ENCODE measurements around the gene PRPF18. TPM values are rescaled to one million over a fixed set of nuclear protein-coding genes. Genes with fewer than 3 reads are reported as not detected.
A peak's percentile ranks its signal among the peaks of the same experiment; 100 is the strongest.

PRPF18 gene
- total RNA-seq, 2 donors from 2014 or later, result 18.0 to 40.2 TPM

DNA sequence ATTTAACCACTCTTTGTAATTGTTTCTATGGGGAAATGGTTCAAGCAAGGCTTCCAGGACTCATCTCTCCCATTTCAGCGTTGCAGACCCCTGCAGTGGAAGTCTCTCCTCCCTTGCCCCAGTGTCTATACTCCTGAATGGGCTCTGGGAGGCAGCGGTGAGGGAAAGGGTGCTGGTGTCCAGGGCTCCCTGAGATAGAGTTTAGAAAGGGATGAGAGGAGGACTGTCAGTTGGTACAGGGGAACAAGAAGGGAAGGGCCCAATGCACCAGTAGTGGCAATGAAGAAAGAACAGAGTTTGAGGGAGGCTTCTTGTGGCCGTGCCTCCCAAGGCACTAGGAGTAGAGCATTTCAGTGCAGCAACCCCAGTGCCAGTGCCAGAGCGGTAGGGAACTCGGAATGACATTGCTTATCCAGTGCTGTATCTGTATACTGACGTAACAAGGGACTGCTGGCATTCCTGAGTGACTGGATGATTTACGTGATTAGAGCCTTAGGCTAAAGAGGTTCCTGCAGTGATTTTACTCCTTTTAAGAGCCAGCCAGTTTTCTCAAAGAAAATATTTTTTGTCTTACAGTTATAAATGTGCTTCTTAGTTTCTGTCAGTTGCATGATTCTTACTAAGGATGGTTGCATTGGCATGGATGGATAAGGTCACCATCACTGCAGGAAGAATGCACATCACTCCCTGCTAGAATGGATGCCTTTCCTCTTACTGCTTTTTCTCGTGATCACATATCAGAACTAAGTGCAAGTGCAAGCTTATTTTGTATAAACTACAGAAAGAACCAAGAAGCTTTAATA is 28.0 kb downstream of the PRPF18 start:
- H3K36me3 ChIP-seq, result peaks cover 23% of the 10 kb centered on the region
- DNase-seq (ENCODE audit: low spot score) (no peak), ATAC-seq (ENCODE audit: insufficient number of reproducible peaks, low FRiP score, low read depth) (peak; percentile 69)
- H3K4me1 ChIP-seq (ENCODE audit: control insufficient read depth in 1 of 2, low read depth in 2 of 2), result peaks cover 0 to 5% of the 10 kb centered on the region in 2 donors
- TF ChIP-seq, protein P1, sequence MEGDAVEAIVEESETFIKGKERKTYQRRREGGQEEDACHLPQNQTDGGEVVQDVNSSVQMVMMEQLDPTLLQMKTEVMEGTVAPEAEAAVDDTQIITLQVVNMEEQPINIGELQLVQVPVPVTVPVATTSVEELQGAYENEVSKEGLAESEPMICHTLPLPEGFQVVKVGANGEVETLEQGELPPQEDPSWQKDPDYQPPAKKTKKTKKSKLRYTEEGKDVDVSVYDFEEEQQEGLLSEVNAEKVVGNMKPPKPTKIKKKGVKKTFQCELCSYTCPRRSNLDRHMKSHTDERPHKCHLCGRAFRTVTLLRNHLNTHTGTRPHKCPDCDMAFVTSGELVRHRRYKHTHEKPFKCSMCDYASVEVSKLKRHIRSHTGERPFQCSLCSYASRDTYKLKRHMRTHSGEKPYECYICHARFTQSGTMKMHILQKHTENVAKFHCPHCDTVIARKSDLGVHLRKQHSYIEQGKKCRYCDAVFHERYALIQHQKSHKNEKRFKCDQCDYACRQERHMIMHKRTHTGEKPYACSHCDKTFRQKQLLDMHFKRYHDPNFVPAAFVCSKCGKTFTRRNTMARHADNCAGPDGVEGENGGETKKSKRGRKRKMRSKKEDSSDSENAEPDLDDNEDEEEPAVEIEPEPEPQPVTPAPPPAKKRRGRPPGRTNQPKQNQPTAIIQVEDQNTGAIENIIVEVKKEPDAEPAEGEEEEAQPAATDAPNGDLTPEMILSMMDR (IDR thresholded peaks at IDR 0.05), result no peak
- no peak overlapping the region for H3K27ac ChIP-seq
- no peaks in the 10 kb centered on the region for H3K9me3 ChIP-seq
- H3K27me3 ChIP-seq (replicated peaks; ENCODE audit: insufficient read depth), result no peaks in the 10 kb centered on the region
- H3K4me3 ChIP-seq, result no peak overlapping the region

DNA sequence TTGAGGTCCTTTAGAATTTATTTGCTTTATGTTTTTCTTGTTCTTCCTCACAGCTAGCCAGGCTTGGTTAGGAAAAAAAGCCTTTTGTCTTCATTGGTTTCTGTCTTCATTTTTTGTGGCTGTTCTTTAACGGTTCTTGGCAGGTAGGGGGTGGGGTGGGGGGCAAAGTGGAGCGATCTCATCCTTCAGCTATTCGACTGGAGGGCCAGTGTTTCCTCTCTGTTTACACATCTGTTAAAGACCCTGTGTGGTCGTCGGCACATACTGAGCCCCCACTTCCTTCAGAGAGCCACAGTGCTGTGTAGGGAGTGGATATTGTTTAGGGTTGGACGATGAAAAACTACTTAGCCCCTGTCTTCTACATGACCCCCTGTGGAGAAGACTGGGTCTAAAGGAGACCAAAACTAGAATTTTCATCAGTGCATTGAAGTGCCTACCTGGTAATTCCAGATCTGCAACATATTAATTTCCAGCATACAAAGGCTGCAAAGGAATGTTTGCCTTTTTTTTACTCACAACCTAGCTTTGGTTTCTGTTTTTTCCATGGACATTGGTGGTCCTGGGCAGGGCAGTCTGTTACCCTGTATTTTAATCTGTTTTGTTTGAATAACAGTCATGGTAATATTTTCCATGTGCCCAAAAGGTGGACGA is 29.0 kb downstream of the PRPF18 start:
- DNase-seq (ENCODE audit: low spot score) (no peak), ATAC-seq (ENCODE audit: insufficient number of reproducible peaks, low FRiP score, low read depth) (no peak)
- H3K4me3 ChIP-seq, result no peak overlapping the region
- peaks cover 13% of the 10 kb centered on the region for H3K36me3 ChIP-seq
- H3K4me1 ChIP-seq (ENCODE audit: control insufficient read depth in 1 of 2, low read depth in 2 of 2), result peaks cover 0 to 5% of the 10 kb centered on the region in 2 donors
- no peaks in the 10 kb centered on the region for H3K27me3 ChIP-seq (replicated peaks; ENCODE audit: insufficient read depth)
- no peak overlapping the region for H3K27ac ChIP-seq
- TF ChIP-seq, protein P1 (IDR thresholded peaks at IDR 0.05), result no peak
- H3K9me3 ChIP-seq, result no peaks in the 10 kb centered on the region

DNA sequence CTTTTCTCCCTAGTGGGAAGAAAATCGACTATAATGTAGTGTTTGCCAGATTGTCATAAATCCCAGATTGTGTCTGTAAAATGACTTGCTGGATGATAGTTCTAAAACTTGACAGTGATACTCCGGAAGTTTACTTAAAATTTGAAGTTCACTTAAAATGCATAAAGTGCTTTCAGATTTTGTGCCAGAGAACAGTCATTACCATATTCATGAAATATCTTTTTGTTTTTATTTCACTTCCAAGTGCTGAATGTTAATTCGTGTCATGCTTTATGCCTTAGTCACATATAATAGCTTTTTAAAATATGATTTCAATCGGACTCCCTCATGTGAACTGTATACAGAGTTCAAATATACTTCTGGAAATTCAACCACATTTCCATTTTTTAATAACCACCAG is 30.4 kb downstream of the PRPF18 start:
- no peak for ATAC-seq (ENCODE audit: insufficient number of reproducible peaks, low FRiP score, low read depth)
- no peaks in the 10 kb centered on the region for H3K9me3 ChIP-seq
- TF ChIP-seq, protein P1 (IDR thresholded peaks at IDR 0.05), result no peak
- H3K4me1 ChIP-seq (ENCODE audit: control insufficient read depth in 1 of 2, low read depth in 2 of 2), result peaks cover 0 to 5% of the 10 kb centered on the region in 2 donors
- H3K27ac ChIP-seq, result no peak overlapping the region
- H3K27me3 ChIP-seq (replicated peaks; ENCODE audit: insufficient read depth), result no peaks in the 10 kb centered on the region
- no peak for DNase-seq (ENCODE audit: low spot score)
- no peak overlapping the region for H3K4me3 ChIP-seq
- H3K36me3 ChIP-seq, result peaks cover 10% of the 10 kb centered on the region

DNA sequence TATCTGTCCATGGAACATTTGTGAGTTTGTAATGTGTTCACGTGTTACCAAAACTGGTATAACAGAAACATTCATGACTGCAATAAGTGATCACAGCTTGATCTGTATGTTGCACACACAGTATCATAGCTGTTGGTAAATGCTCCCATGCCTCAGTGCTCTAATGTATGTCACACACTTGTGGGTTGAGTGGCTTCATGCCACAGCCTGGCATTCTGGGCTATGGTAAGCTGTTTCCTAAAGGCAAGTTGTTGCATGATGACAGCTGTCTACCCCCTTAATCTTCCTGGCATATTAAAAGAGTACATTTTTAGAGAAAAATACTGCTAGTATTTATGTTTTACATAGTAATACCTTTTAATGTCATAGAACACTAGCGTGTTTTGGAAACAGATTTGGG is 35.2 kb downstream of the PRPF18 start:
- DNase-seq (ENCODE audit: low spot score), result no peak
- peaks cover 3% of the 10 kb centered on the region for H3K36me3 ChIP-seq

DNA sequence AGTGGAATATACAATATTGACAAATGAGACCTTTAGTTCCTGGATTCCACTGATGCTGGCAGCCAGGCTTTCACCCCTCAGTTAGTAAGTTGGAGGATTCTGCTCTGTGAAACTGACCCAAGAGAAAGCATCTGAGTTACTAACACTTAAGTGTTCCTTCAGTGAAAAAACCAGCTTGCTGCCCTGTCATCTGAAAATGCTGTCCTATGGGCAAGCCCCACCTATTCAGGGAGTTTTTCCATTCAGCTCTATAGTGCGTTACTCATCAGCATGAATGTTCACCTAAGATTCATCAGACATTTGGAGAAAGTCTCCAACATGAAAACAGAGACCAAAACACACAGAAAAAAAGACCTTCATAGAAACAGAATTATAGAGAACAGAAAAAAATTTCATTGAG is 37.9 kb downstream of the PRPF18 start:
- H3K27ac ChIP-seq, result no peak overlapping the region
- DNase-seq (ENCODE audit: low spot score) (no peak), ATAC-seq (ENCODE audit: insufficient number of reproducible peaks, low FRiP score, low read depth) (no peak)
- TF ChIP-seq, protein P1 (IDR thresholded peaks at IDR 0.05), result no peak
- H3K36me3 ChIP-seq, result peaks cover 3% of the 10 kb centered on the region
- H3K27me3 ChIP-seq (replicated peaks; ENCODE audit: insufficient read depth), result no peaks in the 10 kb centered on the region
- H3K9me3 ChIP-seq, result no peaks in the 10 kb centered on the region
- H3K4me3 ChIP-seq, result no peak overlapping the region
- no peaks in the 10 kb centered on the region for H3K4me1 ChIP-seq (ENCODE audit: control insufficient read depth in 1 of 2, low read depth in 2 of 2)

More for the DNA sequence above, 35.2 kb downstream of the PRPF18 start:
- ATAC-seq (ENCODE audit: insufficient number of reproducible peaks, low FRiP score, low read depth), result no peak
- Histone ChIP-seq H3K4me1 (ENCODE audit: control insufficient read depth in 1 of 2, low read depth in 2 of 2) (no peaks in the 10 kb centered on the region), H3K4me3 (no peak overlapping the region), H3K27me3 (replicated peaks; ENCODE audit: insufficient read depth) (no peaks in the 10 kb centered on the region), H3K9me3 (no peaks in the 10 kb centered on the region), H3K27ac (no peak overlapping the region)
- TF ChIP-seq, protein P1 (IDR thresholded peaks at IDR 0.05), result no peak
